ENCODE measurements around the gene MBOAT1. TPM values are rescaled to one million over a fixed set of nuclear protein-coding genes. Genes with fewer than 3 reads are reported as not detected.

The MBOAT1 gene
- polyA plus RNA-seq, 3 donors, result 6.8 to 59.1 (median 8.1) TPM

GRCh38 chr6:20211037-20211940 is 980 bp downstream of the MBOAT1 start:
- intact Hi-C loops (cut with micrococcal nuclease), result loop anchor here in 1 of 2 donors (5.0 to 10.0 kb wide), 2 partner anchors 44 to 86 kb away; no protein-coding TSS in a partner anchor
- H3K9ac ChIP-seq (ENCODE audit: insufficient read depth, low read length, poor library complexity, severe bottlenecking), result peak overlapping the region; percentile 84
- peaks cover 4% of the 10 kb centered on the region for H4K20me1 ChIP-seq (ENCODE audit: insufficient read depth, low read length)
- H3K4me1 Mint-ChIP-seq, result peaks cover 61% of the 10 kb centered on the region
- peak overlapping the region; percentile 95 for H3K4me2 ChIP-seq (replicated peaks; ENCODE audit: extremely low read depth, low read length, poor library complexity, severe bottlenecking)
- no peaks in the 10 kb centered on the region for H3K9me3 Mint-ChIP-seq
- H3K36me3 Mint-ChIP-seq, result no peaks in the 10 kb centered on the region
- DNase-seq, result no peak
- no peak for TF ChIP-seq CTCF (IDR thresholded peaks at IDR 0.05)
- peaks cover 56% of the 10 kb centered on the region for H3K79me2 ChIP-seq (ENCODE audit: insufficient read depth, low read length)
- 8% methylated on average over 8 of the region's 17 CpGs for WGBS (ENCODE audit: insufficient coverage)
- H3K4me3 Mint-ChIP-seq, result peak overlapping the region; percentile 92 to 98
- H3K27me3 ChIP-seq (ENCODE audit: control insufficient read depth in 2 of 2, insufficient read depth in 2 of 2, low read length in 2 of 2), result no peaks in the 10 kb centered on the region
- H2AFZ ChIP-seq (ENCODE audit: insufficient read depth, low read depth, low read length, poor library complexity, severe bottlenecking), result peak overlapping the region; percentile 95
- no peaks in the 10 kb centered on the region for H3K36me3 ChIP-seq (replicated peaks in 1 of 2; ENCODE audit: control insufficient read depth in 1 of 2, insufficient read depth in 2 of 2, low read length in 2 of 2)
- H3K4me3 ChIP-seq (replicated peaks in 1 of 3; ENCODE audit: low read depth in 2 of 3, low read length in 3 of 3), result peak overlapping the region; percentile 77 to 94 (median 92)
- H3K9me3 ChIP-seq (replicated peaks in 1 of 2; ENCODE audit: control insufficient read depth in 1 of 2, insufficient read depth in 1 of 2, low read length in 2 of 2), result no peaks in the 10 kb centered on the region
- H3K27ac Mint-ChIP-seq, result peak overlapping the region; percentile 87 to 94 (median 93)
- peaks cover 48 to 62% of the 10 kb centered on the region in 2 donors for H3K4me1 ChIP-seq (ENCODE audit: control insufficient read depth in 1 of 2, insufficient read depth in 2 of 2, low read length in 2 of 2)
- H3K27me3 Mint-ChIP-seq (ENCODE audit: low read depth in 3 of 3), result peaks cover 0 to 1% (median 0%) of the 10 kb centered on the region in 3 donors
- peak overlapping the region; percentile 88 to 89 for H3K27ac ChIP-seq (ENCODE audit: low read depth in 1 of 2, low read length in 2 of 2)

GRCh38 chr6:20210158-20210557 is 2.1 kb downstream of the MBOAT1 start:
- Mint-ChIP-seq H3K36me3 (peaks cover 0 to 3% of the 10 kb centered on the region in 2 donors), H3K4me3 (no peak overlapping the region), H3K9me3 (no peaks in the 10 kb centered on the region), H3K27ac (peak overlapping the region in 2 of 7 donors; percentile 40 to 86), H3K4me1 (peaks cover 73% of the 10 kb centered on the region), H3K27me3 (ENCODE audit: low read depth in 3 of 3) (peaks cover 0 to 1% (median 0%) of the 10 kb centered on the region in 3 donors)
- Histone ChIP-seq H3K4me1 (ENCODE audit: control insufficient read depth in 1 of 2, insufficient read depth in 2 of 2, low read length in 2 of 2) (peaks cover 59 to 73% of the 10 kb centered on the region in 2 donors), H3K4me2 (replicated peaks; ENCODE audit: extremely low read depth, low read length, poor library complexity, severe bottlenecking) (peak overlapping the region; percentile 95), H2AFZ (ENCODE audit: insufficient read depth, low read depth, low read length, poor library complexity, severe bottlenecking) (no peak overlapping the region), H3K27me3 (ENCODE audit: control insufficient read depth in 2 of 2, insufficient read depth in 2 of 2, low read length in 2 of 2) (no peaks in the 10 kb centered on the region), H3K79me2 (ENCODE audit: insufficient read depth, low read length) (peaks cover 67% of the 10 kb centered on the region), H3K36me3 (replicated peaks in 1 of 2; ENCODE audit: control insufficient read depth in 1 of 2, insufficient read depth in 2 of 2, low read length in 2 of 2) (no peaks in the 10 kb centered on the region), H3K27ac (ENCODE audit: low read depth in 1 of 2, low read length in 2 of 2) (peak overlapping the region in 1 of 2 donors; percentile 22), H4K20me1 (ENCODE audit: insufficient read depth, low read length) (peaks cover 4% of the 10 kb centered on the region), H3K9me3 (replicated peaks in 1 of 2; ENCODE audit: control insufficient read depth in 1 of 2, insufficient read depth in 1 of 2, low read length in 2 of 2) (no peaks in the 10 kb centered on the region), H3K9ac (ENCODE audit: insufficient read depth, low read length, poor library complexity, severe bottlenecking) (no peak overlapping the region), H3K4me3 (replicated peaks in 1 of 3; ENCODE audit: low read depth in 2 of 3, low read length in 3 of 3) (peak overlapping the region in 1 of 3 experiments; percentile 94)
- intact Hi-C loops (cut with micrococcal nuclease), result loop anchor here in 1 of 2 donors (5.0 to 10.0 kb wide), 2 partner anchors 43 to 85 kb away; no protein-coding TSS in a partner anchor
- no CpG with 5 or more reads among the region's 3 CpGs for WGBS (ENCODE audit: insufficient coverage)
- TF ChIP-seq CTCF (IDR thresholded peaks at IDR 0.05), result no peak
- DNase-seq, result no peak
